Measurements from ENCODE around the gene TERT. TPM values are rescaled to one million over a fixed set of nuclear protein-coding genes. Genes with fewer than 3 reads are reported as not detected.
"Not testable (repeated sequence)": the region's sequence is repeated elsewhere in the genome, so short reads cannot be mapped to it uniquely, and the experiment has no call there.

TERT gene
- total RNA-seq, 2 donors from 2014 or later, result not detected

- ATAC-seq, result no peak
- intact Hi-C loops (cut with DNase I), result no loop called here
- DNase-seq, result no peak
These were observed 37.7 kb upstream of the TERT start for GRCh38 chr5:1332461-1333001.

GRCh38 chr5:1331861-1332405, 37.1 kb upstream of the TERT start:
- intact Hi-C loops (cut with DNase I), result no loop called here
- DNase-seq, result no peak
- no peak for ATAC-seq

- intact Hi-C loops (cut with DNase I), result no loop called here
- DNase-seq, result no peak
- ATAC-seq, result peak in 1 of 2 donors; percentile 20
These were observed 36.3 kb upstream of the TERT start for GRCh38 chr5:1330847-1331831.

GRCh38 chr5:1330146-1330846, 35.4 kb upstream of the TERT start:
- DNase-seq (no peak), ATAC-seq (peak; percentile 83 to 93)
- intact Hi-C loops (cut with DNase I), result no loop called here

GRCh38 chr5:1329111-1329579, 34.3 kb upstream of the TERT start:
- no peak for DNase-seq
- intact Hi-C loops (cut with DNase I), result no loop called here
- ATAC-seq, result no peak

- DNase-seq; intact Hi-C loops (cut with DNase I); ATAC-seq: not testable (repeated sequence)
These were observed 33.6 kb upstream of the TERT start for GRCh38 chr5:1328237-1329110.

- intact Hi-C loops (cut with DNase I); DNase-seq; ATAC-seq: not testable (repeated sequence)
These were observed 32.3 kb upstream of the TERT start for GRCh38 chr5:1326901-1327756.

- DNase-seq; intact Hi-C loops (cut with DNase I); ATAC-seq: not testable (repeated sequence)
These were observed 31.6 kb upstream of the TERT start for GRCh38 chr5:1326532-1326875.

GRCh38 chr5:1325870-1326531, 31.1 kb upstream of the TERT start:
- intact Hi-C loops (cut with DNase I), result no loop called here
- no peak for DNase-seq
- ATAC-seq, result no peak

GRCh38 chr5:1325191-1325741, 30.4 kb upstream of the TERT start:
- intact Hi-C loops (cut with DNase I), result no loop called here
- ATAC-seq, result peak; percentile 16 to 22
- no peak for DNase-seq

- DNase-seq (no peak), ATAC-seq (peak; percentile 42 to 56)
These were observed 29.9 kb upstream of the TERT start for GRCh38 chr5:1324719-1325190.

GRCh38 chr5:1324301-1324700, 29.4 kb upstream of the TERT start:
- intact Hi-C loops (cut with DNase I), result no loop called here
- ATAC-seq (no peak), DNase-seq (no peak)

More at GRCh38 chr5:1324719-1325190, 29.9 kb upstream of the TERT start:
- intact Hi-C loops (cut with DNase I), result no loop called here

GRCh38 chr5:1323803-1324173, 28.9 kb upstream of the TERT start:
- ATAC-seq (no peak), DNase-seq (no peak)
- intact Hi-C loops (cut with DNase I), result no loop called here

- ATAC-seq (no peak), DNase-seq (no peak)
These were observed 28.3 kb upstream of the TERT start for GRCh38 chr5:1322955-1323802.

GRCh38 chr5:1322036-1322900, 27.4 kb upstream of the TERT start:
- ATAC-seq (no peak), DNase-seq (no peak)
- intact Hi-C loops (cut with DNase I), result no loop called here

More at GRCh38 chr5:1322955-1323802, 28.3 kb upstream of the TERT start:
- intact Hi-C loops (cut with DNase I), result no loop called here
